HCT116 (cell line): ENCODE data around the gene USP48. TPM values are rescaled to one million over a fixed set of nuclear protein-coding genes. Genes with fewer than 3 reads are reported as not detected.

Experiments used
- ATAC-seq: fragments of 200-7000 bp; cut with Tn5 transposase; 2 replicates; pipeline ENCODE4 v1.9.1; 2020; ENCODE audit warnings: mild to moderate bottlenecking, moderate library complexity
- BruUV-seq: library from RNA; stranded (reverse); fragments of 400-500 nt; replicated peaks from 2 replicates; lab custom pipeline; 2021; lab: Mats Ljungman, UMichigan
- CTCF ChIA-PET: fragments of 300-600 bp; sonication (Branson Sonifier 250); formaldehyde crosslinking; loops from one replicate; lab custom pipeline; 2021; ENCODE audit warnings: antibody characterized with exemption; lab: Charles Lee
- POLR2A ChIA-PET: fragments of 300-600, 350-600 bp; sonication (Branson Sonifier 250); formaldehyde crosslinking; loops from one replicate; lab custom pipeline; 2021; ENCODE audit warnings: antibody characterized with exemption; lab: Charles Lee
- RAD21 ChIA-PET, 2 experiments: fragments of 300-600 bp; sonication (Branson Sonifier 250); formaldehyde crosslinking; loops; one replicate each; lab custom pipeline; 2023; ENCODE audit warnings: low total read pairs in 2 of 2; ENCODE audit not compliant: uncharacterized antibody in 2 of 2, unreplicated experiment in 2 of 2, low non-redundant PET in 1 of 2; lab: Charles Lee
- DNase-seq: peaks from one replicate; pipeline ENCODE4 v3.0.0-alpha.2; 2010; ENCODE audit warnings: low read depth, low spot score
- H2AFZ ChIP-seq: fragments of 200-600 bp; shearing (Covaris generic), sonication (generic); 2 replicates; pipeline ENCODE4 v1.6.1; 2017; ENCODE audit warnings: low read depth, mixed run types, mixed read lengths, antibody characterized with exemption, low read length; ENCODE audit not compliant: poor library complexity, severe bottlenecking
- H3K27ac ChIP-seq: 2 replicates; pipeline ENCODE4 v1.5.1; 2012; ENCODE audit warnings: low read depth, low read length
- H3K27me3 ChIP-seq: fragments of 200-600 bp; sonication (generic); 2 replicates; pipeline ENCODE4 v1.6.1; 2016; ENCODE audit warnings: mixed run types, low read length, mixed read lengths; ENCODE audit not compliant: insufficient read depth
- H3K36me3 ChIP-seq, 2 experiments: fragments of 200-500 bp in 1 of 2; fragments of 200-600 bp in 1 of 2; sonication (Bioruptor generic) in 1 of 2; sonication (generic) in 1 of 2; 2 replicates each; pipeline versions ENCODE4 v1.5.1 to v1.6.1; 2014 to 2016; ENCODE audit warnings: low read length in 2 of 2, inconsistent platforms in 1 of 2, mixed read lengths in 1 of 2, mixed run types in 1 of 2; ENCODE audit not compliant: insufficient read depth in 2 of 2, control insufficient read depth in 1 of 2
- H3K4me1 ChIP-seq, 2 experiments: fragments of 200-600 bp in 1 of 2; sonication (generic) in 1 of 2; 2 replicates each; pipeline versions ENCODE4 v1.5.1 to v1.6.1; 2012 to 2017; ENCODE audit warnings: low read length in 2 of 2, inconsistent platforms in 1 of 2, mild to moderate bottlenecking in 1 of 2, mixed read lengths in 1 of 2, mixed run types in 1 of 2, moderate library complexity in 1 of 2; ENCODE audit not compliant: insufficient read depth in 2 of 2, control insufficient read depth in 1 of 2
- H3K4me2 ChIP-seq: fragments of 200-600 bp; sonication (generic); 2 replicates; pipeline ENCODE4 v1.6.1; 2017; ENCODE audit warnings: mixed run types, low read length, mixed read lengths
- H3K4me3 ChIP-seq, 2 experiments: fragments of 200-600 bp in 1 of 2; sonication (generic) in 1 of 2; replicated peaks in 1 of 2; 2 replicates each; pipeline ENCODE4 v1.5.1; 2011 to 2016; ENCODE audit warnings: low read length in 2 of 2, control low read depth in 1 of 2, low read depth in 1 of 2, mild to moderate bottlenecking in 1 of 2, mixed read lengths in 1 of 2, mixed run types in 1 of 2
- H3K79me2 ChIP-seq: fragments of 200-600 bp; sonication (generic); 2 replicates; pipeline ENCODE4 v1.6.1; 2017; ENCODE audit warnings: mild to moderate bottlenecking, mixed run types, low read length, moderate library complexity, mixed read lengths; ENCODE audit not compliant: insufficient read depth
- H3K9ac ChIP-seq: fragments of 200-600 bp; sonication (generic); 2 replicates; pipeline ENCODE4 v1.6.1; 2016; ENCODE audit warnings: low read length, mixed read lengths
- H3K9me2 ChIP-seq: fragments of 200-600 bp; sonication (generic), shearing (Covaris generic); 2 replicates; pipeline ENCODE4 v1.6.1; 2017; ENCODE audit warnings: mixed run types, mild to moderate bottlenecking, moderate library complexity; ENCODE audit not compliant: insufficient read depth
- H3K9me3 ChIP-seq, 2 experiments: fragments of 200-500 bp in 1 of 2; fragments of 200-600 bp in 1 of 2; sonication (Bioruptor generic) in 1 of 2; sonication (generic) in 1 of 2; 2 replicates each; pipeline ENCODE4 v1.6.1; 2014 to 2017; ENCODE audit warnings: low read length in 2 of 2, mixed read lengths in 2 of 2, inconsistent platforms in 1 of 2, low read depth in 1 of 2, mild to moderate bottlenecking in 1 of 2, mixed run types in 1 of 2, moderate library complexity in 1 of 2; ENCODE audit not compliant: control insufficient read depth in 1 of 2, insufficient read depth in 1 of 2
- H4K20me1 ChIP-seq: fragments of 200-600 bp; sonication (generic), shearing (Covaris generic); 2 replicates; pipeline ENCODE4 v1.6.1; 2017; ENCODE audit warnings: mixed run types, mild to moderate bottlenecking, moderate library complexity; ENCODE audit not compliant: insufficient read depth
- ATF3 ChIP-seq: IDR thresholded peaks from 2 replicates; pipeline ENCODE4 v1.6.1; 2012
- CBX3 ChIP-seq: IDR thresholded peaks from 2 replicates; pipeline ENCODE4 v1.6.1; 2012; ENCODE audit warnings: low read depth
- CEBPB ChIP-seq: IDR thresholded peaks from 2 replicates; pipeline ENCODE4 v1.6.1; 2012; ENCODE audit warnings: low read depth
- EGR1 ChIP-seq: IDR thresholded peaks from 2 replicates; pipeline ENCODE4 v1.6.1; 2012; ENCODE audit warnings: low read depth
- ELF1 ChIP-seq: IDR thresholded peaks from 2 replicates; pipeline ENCODE4 v1.6.1; 2012; ENCODE audit warnings: low read depth, borderline replicate concordance
- EZH2 ChIP-seq: fragments of 200-600 bp; sonication (generic); IDR thresholded peaks from 2 replicates; pipeline ENCODE4 v1.6.1; 2017; ENCODE audit warnings: antibody characterized with exemption, mixed run types
- EZH2phosphoT487 ChIP-seq: fragments of 200-600 bp; IDR thresholded peaks from 2 replicates; pipeline ENCODE4 v1.6.1; 2018; ENCODE audit warnings: antibody characterized with exemption, borderline replicate concordance
- FOSL1 ChIP-seq: IDR thresholded peaks from 2 replicates; pipeline ENCODE4 v1.6.1; 2012; ENCODE audit warnings: low read depth
- JUND ChIP-seq: IDR thresholded peaks from 2 replicates; pipeline ENCODE4 v1.6.1; 2012
- MAX ChIP-seq: IDR thresholded peaks from 2 replicates; pipeline ENCODE4 v1.6.1; 2012
- POLR2A ChIP-seq: IDR thresholded peaks from 2 replicates; pipeline ENCODE4 v1.7.0; 2011; ENCODE audit warnings: borderline replicate concordance; ENCODE audit not compliant: insufficient read depth, insufficient read length; ENCODE audit errors: extremely low read depth
- POLR2AphosphoS5 ChIP-seq: IDR thresholded peaks from 2 replicates; pipeline ENCODE4 v1.6.1; 2011; ENCODE audit warnings: mild to moderate bottlenecking, low read depth, low read length, moderate library complexity
- RAD21 ChIP-seq: IDR thresholded peaks from 2 replicates; pipeline ENCODE4 v1.6.1; 2012; ENCODE audit warnings: low read depth, mild to moderate bottlenecking
- SIN3A ChIP-seq: IDR thresholded peaks from 2 replicates; pipeline ENCODE4 v1.6.1; 2012; ENCODE audit warnings: low read depth
- SP1 ChIP-seq: IDR thresholded peaks from 2 replicates; pipeline ENCODE4 v1.6.1; 2012; ENCODE audit warnings: low read depth
- SRF ChIP-seq: IDR thresholded peaks from 2 replicates; pipeline ENCODE4 v1.6.1; 2012; ENCODE audit warnings: low read depth
- TCF7L2 ChIP-seq: IDR thresholded peaks from 2 replicates; pipeline ENCODE4 v1.7.0; 2011; ENCODE audit warnings: borderline replicate concordance, inconsistent platforms; ENCODE audit not compliant: insufficient read depth, insufficient read length; ENCODE audit errors: extremely low read depth
- YY1 ChIP-seq: IDR thresholded peaks from 2 replicates; pipeline ENCODE4 v1.6.1; 2011; ENCODE audit warnings: low read length, low read depth, moderate library complexity, mild to moderate bottlenecking; ENCODE audit not compliant: insufficient replicate concordance; ENCODE audit errors: extremely low read depth
- ZNF274 ChIP-seq: fragments of 200-500 bp; sonication (Bioruptor generic); IDR thresholded peaks from 2 replicates; pipeline ENCODE4 v1.6.1; 2014; ENCODE audit warnings: mild to moderate bottlenecking, low read depth, low read length, inconsistent platforms
- intact Hi-C: fragments of 100-400 bp; cut with micrococcal nuclease; formaldehyde crosslinking; loops from 2 replicates; pipeline ENCODE4 v1.10.0; 2022
- total RNA-seq: library from RNA; stranded (reverse); gene quantifications from one replicate; pipeline ENCODE4 v1.2.1, GENCODE V29; 2021; ENCODE audit not compliant: unreplicated experiment

Gene USP48
- total RNA-seq, 1 experiment from 2014 or later: 54.8 TPM

- Histone ChIP-seq H3K4me2 (peak overlapping the region; percentile 79), H4K20me1 (no peaks in the 10 kb centered on the region), H3K9me3 (no peaks in the 10 kb centered on the region), H3K9me2 (no peaks in the 10 kb centered on the region), H3K27ac (peak overlapping the region; percentile 29; the same call in 1 of the 2 replicates), H2AFZ (peak overlapping the region; percentile 56), H3K79me2 (no peaks in the 10 kb centered on the region), H3K27me3 (no peaks in the 10 kb centered on the region), H3K4me3 (peak overlapping the region; percentile 31 to 51), H3K9ac (no peak overlapping the region), H3K4me1 (peaks cover 5 to 26% of the 10 kb centered on the region in 2 experiments; a peak in 3 of 4 replicates), H3K36me3 (no peaks in the 10 kb centered on the region)
- TF ChIP-seq POLR2AphosphoS5 (no peak), FOSL1 (no peak), POLR2A (no peak), CBX3 (no peak), SP1 (no peak), EZH2phosphoT487 (no peak), RAD21 (no peak), ELF1 (no peak), MAX (no peak), EZH2 (no peak), SRF (no peak), ZNF274 (no peak), SIN3A (no peak), YY1 (no peak), EGR1 (no peak), JUND (no peak), TCF7L2 (no peak), ATF3 (no peak), CEBPB (no peak)
- ChIA-PET RAD21 (no interaction called here), POLR2A (no interaction called here), CTCF (interaction anchor here (1.4 to 2.5 kb wide), 3 partner anchors 12 to 289 kb away, joined by 3 to 8 read pairs (median 4); no protein-coding TSS in a partner anchor)
- BruUV-seq: no TSS peak
- peak; percentile 7; the same call in 1 of the 2 replicates for ATAC-seq
- intact Hi-C loops: loop anchor here (1.0 to 10.0 kb wide), 5 partner anchors 12 to 757 kb away; no protein-coding TSS in a partner anchor
- DNase-seq: no peak
Measured at GRCh38 chr1:21659924-21660326, 123.0 kb downstream of the USP48 start.
